Measurements from ENCODE around the gene BICRA.

GRCh38 chr19:47703301-47703700, 94.4 kb downstream of the BICRA start:
- TF ChIP-seq CTCF (IDR thresholded peaks at IDR 0.05) (no peak), POLR2AphosphoS5 (IDR thresholded peaks at IDR 0.05) (no peak), EP300 (IDR thresholded peaks at IDR 0.05) (no peak), POLR2A (IDR thresholded peaks at IDR 0.05) (no peak)
